A673 (cell line): ENCODE measurements around the gene AMZ1. TPM values are rescaled to one million over a fixed set of nuclear protein-coding genes. Genes with fewer than 3 reads are reported as not detected.
A peak's percentile ranks its signal among the peaks of the same experiment; 100 is the strongest.

Source experiments
- BruUV-seq: library from RNA; stranded (reverse); fragments of 400-500 nt; replicated peaks from 2 replicates; lab custom pipeline; 2021; lab: Mats Ljungman, UMichigan
- CTCF ChIA-PET: fragments of 300-600 bp; sonication (Branson Sonifier 250); formaldehyde crosslinking; loops from one replicate; lab custom pipeline; 2022; ENCODE audit warnings: antibody characterized with exemption; lab: Charles Lee
- POLR2A ChIA-PET: fragments of 300-600 bp; sonication (Branson Sonifier 250); formaldehyde crosslinking; loops from one replicate; lab custom pipeline; 2022; ENCODE audit warnings: antibody characterized with exemption; ENCODE audit not compliant: low non-redundant PET; lab: Charles Lee
- DNase-seq: peaks from one replicate; pipeline ENCODE4 v3.0.0-alpha.2; 2015; ENCODE audit warnings: low spot score
- H3K27ac ChIP-seq: fragments of 200-600 bp; sonication (generic); 2 replicates; pipeline ENCODE4 v1.5.1; 2016; ENCODE audit warnings: mixed run types, low read depth, mild to moderate bottlenecking, mixed read lengths, antibody characterized with exemption, low read length; ENCODE audit not compliant: poor library complexity, severe bottlenecking
- H3K27me3 ChIP-seq: fragments of 200-600 bp; sonication (generic); replicated peaks from 2 replicates; pipeline ENCODE4 v1.6.1; 2017; ENCODE audit warnings: mixed run types, low read depth, mild to moderate bottlenecking, mixed read lengths, antibody characterized with exemption, low read length; ENCODE audit not compliant: insufficient read depth, poor library complexity
- H3K36me3 ChIP-seq: fragments of 200-600 bp; sonication (generic); 2 replicates; pipeline ENCODE4 v1.6.1; 2016; ENCODE audit warnings: mixed run types, mild to moderate bottlenecking, mixed read lengths, antibody characterized with exemption, low read length; ENCODE audit not compliant: insufficient read depth, poor library complexity, severe bottlenecking
- H3K4me1 ChIP-seq: fragments of 200-600 bp; sonication (generic); 2 replicates; pipeline ENCODE4 v1.6.1; 2017; ENCODE audit warnings: mixed run types, mild to moderate bottlenecking, mixed read lengths, antibody characterized with exemption, low read length; ENCODE audit not compliant: insufficient read depth, poor library complexity, severe bottlenecking
- H3K4me3 ChIP-seq: fragments of 200-600 bp; sonication (generic); 2 replicates; pipeline ENCODE4 v1.5.1; 2016; ENCODE audit warnings: low read depth, mixed run types, mild to moderate bottlenecking, mixed read lengths, low read length; ENCODE audit not compliant: poor library complexity, severe bottlenecking
- H3K9me3 ChIP-seq: fragments of 200-600 bp; sonication (generic); 2 replicates; pipeline ENCODE4 v1.6.1; 2016; ENCODE audit warnings: mixed run types, low read depth, mild to moderate bottlenecking, mixed read lengths, antibody characterized with exemption, low read length; ENCODE audit not compliant: poor library complexity, severe bottlenecking
- CTCF ChIP-seq: fragments of 300-800, 200-600 bp; sonication (generic); conservative IDR thresholded peaks from 2 replicates; pipeline ENCODE4 v1.5.1; 2017; ENCODE audit warnings: low read depth, mild to moderate bottlenecking, antibody characterized with exemption, low read length, moderate library complexity, mixed read lengths
- EZH2 ChIP-seq: fragments of 200-600 bp; sonication (generic); IDR thresholded peaks from 2 replicates; pipeline ENCODE4 v1.6.1; 2017; ENCODE audit warnings: borderline replicate concordance, low read depth, mild to moderate bottlenecking, mixed read lengths, antibody characterized with exemption, low read length; ENCODE audit not compliant: poor library complexity, severe bottlenecking
- intact Hi-C: fragments of 100-400 bp; cut with micrococcal nuclease; formaldehyde crosslinking; loops from one replicate; pipeline ENCODE4 v1.10.0; 2022; ENCODE audit not compliant: unreplicated experiment
- total RNA-seq: library from RNA; stranded (reverse); gene quantifications from 2 replicates; pipeline ENCODE4 v1.2.3, GENCODE V29; 2021

Gene AMZ1
- total RNA-seq, 1 experiment from 2014 or later: not detected

GRCh38 chr7:2680256-2680655 is 7.7 kb upstream of the AMZ1 start:
- Histone ChIP-seq H3K27me3 (no peaks in the 10 kb centered on the region), H3K27ac (no peak overlapping the region), H3K4me3 (no peak overlapping the region), H3K36me3 (no peaks in the 10 kb centered on the region), H3K4me1 (no peaks in the 10 kb centered on the region), H3K9me3 (no peaks in the 10 kb centered on the region)
- TF ChIP-seq CTCF: no peak
- no peak for TF ChIP-seq EZH2
- intact Hi-C loops: no loop called here
- ChIA-PET CTCF (interaction anchor here (0.6 to 1.9 kb wide), 4 partner anchors 9 to 239 kb away, joined by 3 to 15 read pairs (median 6); no protein-coding TSS in a partner anchor), POLR2A (no interaction called here)
- DNase-seq: no peak
- no TSS peak for BruUV-seq

DNA sequence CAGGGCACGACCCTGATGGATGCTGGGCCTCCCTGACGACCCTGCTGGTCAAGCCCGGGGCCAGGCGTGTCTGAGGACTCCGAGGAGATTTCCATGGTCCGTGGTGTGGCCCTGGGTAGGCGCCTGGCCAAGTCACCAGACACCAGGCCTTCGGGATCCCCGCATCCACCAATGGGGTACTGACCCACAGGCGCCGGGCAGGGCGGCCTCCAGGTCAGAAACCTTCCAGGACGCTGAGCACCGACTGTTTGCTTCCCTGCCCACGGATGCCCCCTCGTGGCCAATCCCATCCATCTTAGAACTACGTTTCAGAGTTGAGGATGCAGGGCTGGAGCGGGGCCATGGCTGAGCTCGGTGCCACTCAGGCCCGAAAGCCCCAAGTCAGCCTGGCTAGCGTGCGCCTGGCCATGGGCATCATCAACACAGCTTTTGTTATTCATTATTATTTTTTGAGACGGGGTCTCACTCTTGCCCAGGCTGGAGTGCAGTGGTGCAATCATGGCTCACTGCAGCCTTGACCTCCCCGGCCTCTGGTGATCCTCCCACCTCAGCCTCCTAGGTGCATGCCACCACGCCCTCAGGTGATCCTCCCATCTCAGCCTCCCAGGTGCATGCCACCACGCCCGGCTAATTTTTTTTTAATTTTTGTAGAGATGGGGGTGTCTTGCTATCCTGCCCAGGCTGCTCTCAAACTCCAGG is 7.1 kb upstream of the AMZ1 start:
- CTCF ChIA-PET: interaction anchor here (1.7 to 1.9 kb wide), 2 partner anchors 10 to 230 kb away, joined by 9 to 15 read pairs; no protein-coding TSS in a partner anchor
- peaks cover 3% of the 10 kb centered on the region for H3K27me3 ChIP-seq
- BruUV-seq: no TSS peak

More for the DNA sequence above, 7.1 kb upstream of the AMZ1 start:
- POLR2A ChIA-PET: no interaction called here
- Histone ChIP-seq H3K4me3 (no peak overlapping the region), H3K27ac (no peak overlapping the region), H3K36me3 (no peaks in the 10 kb centered on the region), H3K4me1 (no peaks in the 10 kb centered on the region), H3K9me3 (no peaks in the 10 kb centered on the region)
- peak; percentile 72 for DNase-seq
- no peak for TF ChIP-seq EZH2
- peak; percentile 75 for TF ChIP-seq CTCF
- intact Hi-C loops: loop anchor here (1.0 kb wide), 1 partner anchor 230 kb away; no protein-coding TSS in a partner anchor
